HG02938 (cell line): ENCODE results near the gene CLIP3.
"Not testable (repeated sequence)": the region's sequence is repeated elsewhere in the genome, so short reads cannot be mapped to it uniquely, and the experiment has no call there.

Experiments used
- ATAC-seq: cut with Tn5 transposase; IDR thresholded peaks from one replicate; pipeline ENCODE4 v1.9.1; 2021; ENCODE audit warnings: mild to moderate bottlenecking, moderate library complexity; ENCODE audit not compliant: unreplicated experiment

The CLIP3 gene

GRCh38 chr19:36049080-36049698 is 16.5 kb upstream of the CLIP3 start:
- no peak for ATAC-seq

GRCh38 chr19:36047835-36048234 is 15.2 kb upstream of the CLIP3 start:
- no peak for ATAC-seq

- ATAC-seq: no peak
These were observed 13.9 kb upstream of the CLIP3 start for GRCh38 chr19:36046443-36047050.

- no peak for ATAC-seq
These were observed 11.3 kb upstream of the CLIP3 start for GRCh38 chr19:36043952-36044351.

- ATAC-seq: no peak
These were observed 9.2 kb upstream of the CLIP3 start for GRCh38 chr19:36041831-36042230.

GRCh38 chr19:36041092-36041491 is 8.4 kb upstream of the CLIP3 start:
- not testable (repeated sequence) for ATAC-seq

- ATAC-seq: no peak
These were observed 7.8 kb upstream of the CLIP3 start for GRCh38 chr19:36040495-36040894.

GRCh38 chr19:36031308-36031707 is 1.4 kb downstream of the CLIP3 start:
- ATAC-seq: no peak

- ATAC-seq: no peak
These were observed 2.2 kb downstream of the CLIP3 start for GRCh38 chr19:36030264-36031148.

GRCh38 chr19:36028313-36029041 is 4.2 kb downstream of the CLIP3 start:
- ATAC-seq: no peak

- ATAC-seq: no peak
These were observed 5.0 kb downstream of the CLIP3 start for GRCh38 chr19:36027696-36028095.

GRCh38 chr19:36026091-36026876 is 6.4 kb downstream of the CLIP3 start:
- no peak for ATAC-seq

- no peak for ATAC-seq
These were observed 7.1 kb downstream of the CLIP3 start for GRCh38 chr19:36025541-36025940.

GRCh38 chr19:36023432-36023831 is 9.2 kb downstream of the CLIP3 start:
- no peak for ATAC-seq

- no peak for ATAC-seq
These were observed 13.5 kb downstream of the CLIP3 start for GRCh38 chr19:36019061-36019670.

- ATAC-seq: peak; percentile 97
These were observed 18.4 kb downstream of the CLIP3 start, which contains the start of gene ALKBH6 for GRCh38 chr19:36014012-36014924. ALKBH6 (minus strand) TSS chr19:36014213; CDS start chr19:36013397, 816 bp downstream.

- ATAC-seq: no peak
These were observed 19.2 kb downstream of the CLIP3 start for GRCh38 chr19:36013280-36014011.

GRCh38 chr19:36010402-36010801 is 22.3 kb downstream of the CLIP3 start:
- ATAC-seq: no peak
